Measurements from ENCODE around the gene DNAAF5. TPM values are rescaled to one million over a fixed set of nuclear protein-coding genes. Genes with fewer than 3 reads are reported as not detected.

Gene DNAAF5
- total and polyA plus RNA-seq, 12 donors: 10.4 to 30.0 (median 24.7) TPM

DNA sequence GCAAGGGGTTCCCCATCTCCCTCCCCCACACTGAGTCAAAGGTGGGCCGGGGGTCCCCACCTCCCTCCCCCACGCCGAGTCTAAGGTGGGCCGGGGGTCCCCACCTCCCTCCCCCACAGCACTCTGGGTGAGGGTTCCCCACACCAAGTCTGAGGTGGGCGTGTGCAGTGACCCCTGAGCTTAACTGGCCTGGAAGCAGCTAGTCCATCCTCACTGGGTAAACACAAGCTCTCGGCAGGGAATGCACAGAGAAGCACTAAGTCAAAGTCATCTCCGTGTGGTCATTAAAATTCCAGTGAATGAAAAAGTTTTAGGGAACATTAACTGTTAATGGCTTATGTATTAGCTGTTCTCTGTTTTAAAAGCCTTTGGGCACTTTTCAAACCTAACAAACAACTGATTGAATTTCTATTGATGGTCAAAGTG is 44.3 kb downstream of the DNAAF5 start:
- ATAC-seq (no peak), DNase-seq (no peak)
- Histone ChIP-seq H3K36me3 (peaks cover 0 to 53% (median 10%) of the 10 kb centered on the region in 9 donors), H3K4me3 (no peak overlapping the region), H3K27me3 (no peaks in the 10 kb centered on the region), H3K4me1 (peaks cover 19 to 41% (median 28%) of the 10 kb centered on the region in 9 donors), H3K9me3 (no peaks in the 10 kb centered on the region), H3K27ac (peak overlapping the region; percentile 72 to 93 (median 82))
- TF ChIP-seq, protein P1, sequence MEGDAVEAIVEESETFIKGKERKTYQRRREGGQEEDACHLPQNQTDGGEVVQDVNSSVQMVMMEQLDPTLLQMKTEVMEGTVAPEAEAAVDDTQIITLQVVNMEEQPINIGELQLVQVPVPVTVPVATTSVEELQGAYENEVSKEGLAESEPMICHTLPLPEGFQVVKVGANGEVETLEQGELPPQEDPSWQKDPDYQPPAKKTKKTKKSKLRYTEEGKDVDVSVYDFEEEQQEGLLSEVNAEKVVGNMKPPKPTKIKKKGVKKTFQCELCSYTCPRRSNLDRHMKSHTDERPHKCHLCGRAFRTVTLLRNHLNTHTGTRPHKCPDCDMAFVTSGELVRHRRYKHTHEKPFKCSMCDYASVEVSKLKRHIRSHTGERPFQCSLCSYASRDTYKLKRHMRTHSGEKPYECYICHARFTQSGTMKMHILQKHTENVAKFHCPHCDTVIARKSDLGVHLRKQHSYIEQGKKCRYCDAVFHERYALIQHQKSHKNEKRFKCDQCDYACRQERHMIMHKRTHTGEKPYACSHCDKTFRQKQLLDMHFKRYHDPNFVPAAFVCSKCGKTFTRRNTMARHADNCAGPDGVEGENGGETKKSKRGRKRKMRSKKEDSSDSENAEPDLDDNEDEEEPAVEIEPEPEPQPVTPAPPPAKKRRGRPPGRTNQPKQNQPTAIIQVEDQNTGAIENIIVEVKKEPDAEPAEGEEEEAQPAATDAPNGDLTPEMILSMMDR (IDR thresholded peaks at IDR 0.05): no peak
- 52 to 69% methylated on average over 7 of the region's 7 CpGs for WGBS, 2 donors
- intact Hi-C loops (cut with DNase I): loop anchor here in 5 of 10 donors (5.0 to 10.0 kb wide), 5 partner anchors 38 to 448 kb away; no protein-coding TSS in a partner anchor

- DNase-seq (peak; percentile 79 to 89), ATAC-seq (peak; percentile 80 to 93 (median 88))
- peak overlapping the region; percentile 72 to 93 (median 82) for H3K27ac ChIP-seq
- TF ChIP-seq, protein P1 (IDR thresholded peaks at IDR 0.05): no peak
- H3K27me3 ChIP-seq: no peaks in the 10 kb centered on the region
- peaks cover 19 to 41% (median 28%) of the 10 kb centered on the region in 9 donors for H3K4me1 ChIP-seq
- intact Hi-C loops (cut with DNase I): loop anchor here in 5 of 10 donors (2.0 to 10.0 kb wide), 6 partner anchors 39 to 449 kb away; no protein-coding TSS in a partner anchor
- peak overlapping the region in 2 of 10 donors; percentile 10 to 21 for H3K4me3 ChIP-seq
- WGBS, 2 donors: 14 to 16% methylated on average over 24 of the region's 24 CpGs
- H3K36me3 ChIP-seq: peaks cover 0 to 53% (median 14%) of the 10 kb centered on the region in 9 donors
- H3K9me3 ChIP-seq: no peaks in the 10 kb centered on the region
Observed at GRCh38 chr7:771234-772004, 44.9 kb downstream of the DNAAF5 start.

DNA sequence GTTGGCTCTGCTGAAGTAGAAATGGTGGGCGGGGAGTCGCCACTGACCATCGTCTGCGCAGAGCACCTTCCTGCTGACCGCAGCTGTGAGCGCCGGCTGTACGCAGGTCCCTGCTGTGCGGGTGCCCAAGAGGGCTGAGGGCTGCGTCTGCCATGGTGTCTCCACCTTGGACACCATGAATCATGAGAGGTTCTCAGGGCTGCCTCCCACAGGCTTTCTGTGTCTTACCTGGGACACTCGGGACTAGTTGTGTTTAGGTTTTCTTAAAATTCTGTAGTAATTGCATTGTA is 45.5 kb downstream of the DNAAF5 start:
- Histone ChIP-seq H3K27me3 (no peaks in the 10 kb centered on the region), H3K9me3 (no peaks in the 10 kb centered on the region), H3K4me3 (no peak overlapping the region), H3K27ac (peak overlapping the region; percentile 72 to 93 (median 82)), H3K4me1 (peaks cover 19 to 41% (median 28%) of the 10 kb centered on the region in 9 donors), H3K36me3 (peaks cover 0 to 54% (median 19%) of the 10 kb centered on the region in 9 donors)
- DNase-seq (no peak), ATAC-seq (peak in 3 of 8 donors; percentile 7 to 28 (median 18))
- intact Hi-C loops (cut with DNase I): loop anchor here in 5 of 10 donors (2.0 to 10.0 kb wide), 6 partner anchors 40 to 450 kb away; no protein-coding TSS in a partner anchor
- TF ChIP-seq, protein P1 (IDR thresholded peaks at IDR 0.05): no peak
- WGBS, 2 donors: 70 to 76% methylated on average over 11 of the region's 11 CpGs

GRCh38 chr7:772392-772791 is 45.9 kb downstream of the DNAAF5 start:
- Histone ChIP-seq H3K9me3 (no peaks in the 10 kb centered on the region), H3K27me3 (no peaks in the 10 kb centered on the region), H3K4me3 (no peak overlapping the region), H3K4me1 (peaks cover 19 to 41% (median 28%) of the 10 kb centered on the region in 9 donors), H3K36me3 (peaks cover 0 to 56% (median 19%) of the 10 kb centered on the region in 9 donors), H3K27ac (peak overlapping the region in 4 of 10 donors; percentile 81 to 86 (median 83))
- intact Hi-C loops (cut with DNase I): loop anchor here in 5 of 10 donors (2.0 to 10.0 kb wide), 6 partner anchors 40 to 450 kb away; no protein-coding TSS in a partner anchor
- ATAC-seq: no peak
- WGBS, 2 donors: 96% methylated on average over 13 of the region's 13 CpGs
- no peak for DNase-seq
- TF ChIP-seq, protein P1 (IDR thresholded peaks at IDR 0.05): no peak

All from heart right ventricle (tissue), 16 donors.